Hematopoietic multipotent progenitor cell treated with erythropoietin and hydrocortisone succinate and interleukin-3 and kit ligand, for 8 days (in vitro differentiated cells): Measurements from ENCODE around the gene ELFN2.

Experiments
- DNase-seq: peaks from one replicate; pipeline ENCODE4 v3.0.0-alpha.2; 2015

The ELFN2 gene

DNA sequence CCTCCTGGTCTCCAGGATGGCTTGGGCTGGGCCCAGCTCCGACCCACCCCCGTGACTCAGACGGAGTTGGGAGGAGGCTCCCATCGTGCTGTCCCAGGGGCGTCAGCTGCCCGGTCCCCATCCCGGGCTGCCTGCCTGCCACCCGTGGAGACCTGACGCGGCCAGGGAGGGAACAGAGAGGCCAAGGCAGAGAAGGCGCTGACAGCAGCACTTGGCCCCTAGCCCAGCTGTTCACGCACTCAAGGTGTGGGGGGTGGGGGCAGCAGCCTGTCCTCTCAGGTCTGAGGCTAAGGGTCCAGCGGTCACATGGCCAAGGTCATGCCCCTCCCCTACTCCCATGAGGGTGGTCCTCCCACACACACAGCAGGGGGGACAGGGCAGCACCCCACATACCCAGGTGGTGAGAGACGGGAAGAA lies 48.6 kb downstream of the ELFN2 start:
- no peak for DNase-seq

DNA sequence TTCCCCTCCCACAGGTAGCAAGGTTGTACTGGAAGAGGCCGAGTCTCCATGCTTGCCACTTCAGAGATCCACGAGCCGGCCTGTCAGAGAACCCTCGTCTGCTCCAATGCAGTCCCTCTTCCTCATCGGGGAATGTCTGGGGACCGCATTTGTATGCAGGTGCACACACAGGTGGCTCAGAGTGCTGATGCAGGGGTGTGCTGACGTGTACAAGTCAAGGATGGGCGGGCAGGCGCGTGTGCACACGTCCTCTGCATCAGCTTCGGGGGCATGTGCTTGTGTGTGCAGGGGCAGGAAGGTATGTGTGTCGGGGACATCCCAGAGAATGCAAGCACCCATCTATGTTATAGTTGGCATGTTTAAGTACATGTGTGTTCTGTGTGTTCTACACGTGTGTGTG lies 49.4 kb downstream of the ELFN2 start:
- DNase-seq = no peak

- DNase-seq = no peak
Observed at GRCh38 chr22:37377138-37377537, 50.1 kb downstream of the ELFN2 start.

DNA sequence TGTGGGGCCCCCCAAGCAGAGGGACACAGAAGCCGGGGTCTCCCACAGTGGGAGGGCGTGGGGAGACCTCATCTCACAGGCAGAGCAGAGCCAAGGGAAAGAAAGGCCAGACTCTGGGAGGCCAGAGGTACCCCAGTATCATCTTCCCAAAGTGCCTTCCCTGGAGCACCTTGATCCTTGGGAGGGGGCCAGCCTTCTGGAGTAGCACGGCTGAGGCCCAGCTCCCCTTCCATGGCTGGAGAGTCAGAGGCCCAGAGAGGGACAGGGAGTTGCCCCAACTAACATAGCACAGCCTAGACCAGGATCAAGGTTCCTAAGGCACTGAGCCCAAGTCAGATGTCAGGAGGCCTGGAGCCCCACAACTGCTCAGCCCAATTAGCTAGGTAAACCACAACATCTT lies 50.6 kb downstream of the ELFN2 start:
- DNase-seq = no peak

GRCh38 chr22:37375801-37376200 lies 51.5 kb downstream of the ELFN2 start:
- no peak for DNase-seq

DNA sequence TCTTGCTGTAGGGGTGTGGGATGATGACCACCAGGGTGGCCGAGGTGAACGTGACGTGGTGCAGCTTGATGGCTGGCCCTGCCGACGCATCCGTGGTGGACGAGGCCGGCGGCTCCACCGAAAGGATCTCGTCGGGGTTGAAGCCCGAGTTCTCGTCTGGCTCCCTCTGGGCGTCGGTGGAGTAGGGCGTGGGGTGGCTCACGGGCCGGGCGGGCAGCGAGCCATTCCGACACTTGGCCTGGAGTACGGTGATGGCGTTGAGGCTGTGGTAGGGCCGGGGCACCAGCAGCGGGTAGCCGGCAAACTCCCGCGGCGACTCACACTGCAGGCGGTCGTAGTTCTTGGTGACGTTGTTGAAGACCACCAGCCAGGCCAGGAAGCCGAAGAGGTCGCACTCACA lies 52.7 kb downstream of the ELFN2 start:
- no peak for DNase-seq

GRCh38 chr22:37373451-37373850 lies 53.8 kb downstream of the ELFN2 start:
- no peak for DNase-seq

DNA sequence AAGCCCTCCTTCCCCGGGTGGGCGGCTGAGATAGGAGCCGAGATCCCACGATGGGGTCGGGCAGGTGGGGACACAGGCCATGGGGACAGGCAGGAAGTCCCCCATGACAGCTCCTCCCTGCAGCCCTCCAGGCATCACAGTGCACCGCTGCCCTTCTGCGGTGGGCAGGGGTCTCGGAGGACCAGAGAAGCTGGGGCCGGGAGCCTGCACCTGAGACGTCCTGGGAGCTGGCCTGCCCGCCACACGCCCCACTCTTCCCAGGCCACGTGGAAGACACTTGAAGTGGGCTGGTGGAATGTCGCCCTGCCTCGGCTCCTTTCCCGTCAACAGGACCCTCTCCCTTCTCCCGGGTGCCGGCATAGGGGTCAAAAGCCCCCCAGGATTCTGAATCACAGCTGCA lies 55.4 kb downstream of the ELFN2 start:
- DNase-seq = no peak

GRCh38 chr22:37371491-37371890 lies 55.8 kb downstream of the ELFN2 start:
- no peak for DNase-seq

DNA sequence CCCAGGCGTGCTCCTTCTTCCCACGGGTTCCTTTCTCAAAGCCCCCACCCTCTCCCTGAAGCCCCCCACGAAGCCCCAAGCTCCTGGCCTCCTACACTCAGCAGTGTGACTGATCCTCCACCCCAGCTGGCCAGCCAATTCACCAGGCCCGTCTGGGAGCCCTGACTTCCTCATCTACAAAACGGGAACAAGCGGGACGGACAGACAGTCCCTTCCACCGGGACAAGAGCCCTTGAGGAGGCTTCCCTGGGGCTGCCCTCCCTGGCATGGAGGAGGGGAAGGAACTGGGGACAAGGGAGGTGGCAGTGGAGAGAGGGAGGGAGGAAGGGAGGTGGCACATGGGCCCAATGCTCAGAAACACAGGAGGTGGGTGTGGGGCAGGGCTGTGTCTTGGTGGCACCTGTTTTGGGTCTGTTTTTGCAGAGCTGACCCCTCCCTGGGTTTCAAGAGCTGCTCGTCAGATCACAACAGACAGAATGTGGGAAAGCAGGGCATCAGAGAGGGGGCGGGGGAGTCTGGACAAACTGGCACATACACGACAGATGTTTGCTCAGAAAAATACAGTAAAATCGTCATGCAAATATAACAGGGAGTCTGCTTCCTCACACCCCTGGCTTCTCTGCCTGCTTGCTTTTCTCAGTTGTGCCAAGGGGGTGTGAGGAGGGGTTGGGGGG lies 56.8 kb downstream of the ELFN2 start:
- DNase-seq = no peak

DNA sequence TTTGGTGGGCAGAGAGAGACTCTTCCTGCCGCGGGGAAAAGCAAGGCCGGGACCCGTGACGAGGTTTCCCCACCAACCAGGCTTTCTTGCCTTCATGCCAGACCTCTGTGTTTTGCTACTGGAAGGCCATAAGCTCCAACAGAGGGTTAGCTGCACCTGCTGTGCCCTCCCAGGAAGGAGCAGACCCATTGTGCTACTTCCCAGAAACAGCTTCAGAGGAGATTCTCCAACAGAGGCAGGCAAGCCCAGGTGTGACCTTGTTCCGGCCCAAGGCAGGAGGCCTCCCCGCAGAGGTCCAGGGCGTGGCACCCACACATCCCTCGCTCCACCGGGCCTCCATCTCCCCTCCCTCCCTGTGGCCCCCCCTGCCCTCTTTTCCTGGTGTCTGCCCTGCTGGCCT lies 57.8 kb downstream of the ELFN2 start:
- DNase-seq = no peak

- no peak for DNase-seq
Observed at GRCh38 chr22:37368058-37368457, 59.2 kb downstream of the ELFN2 start.

- no peak for DNase-seq
Observed at GRCh38 chr22:37366601-37367000, 60.7 kb downstream of the ELFN2 start.

DNA sequence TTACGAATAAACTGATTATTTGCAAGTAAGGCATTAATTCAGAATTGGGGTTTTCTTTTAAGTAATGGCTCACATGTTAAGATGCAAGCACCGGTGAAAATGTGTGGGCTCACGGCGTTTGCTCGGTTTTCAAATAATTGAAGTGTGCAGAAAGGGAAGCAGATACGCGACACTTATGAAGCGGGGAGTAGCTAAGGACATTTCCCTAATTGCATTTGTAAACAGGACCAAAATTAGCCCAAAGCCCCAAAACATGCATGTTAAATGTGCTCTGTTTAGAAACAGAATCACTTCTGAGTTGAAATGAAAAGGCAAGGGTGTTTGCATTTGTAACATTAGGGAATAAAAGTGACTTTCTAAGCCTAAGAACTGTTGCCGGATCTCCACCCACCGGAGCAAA lies 61.3 kb downstream of the ELFN2 start:
- DNase-seq = no peak

DNA sequence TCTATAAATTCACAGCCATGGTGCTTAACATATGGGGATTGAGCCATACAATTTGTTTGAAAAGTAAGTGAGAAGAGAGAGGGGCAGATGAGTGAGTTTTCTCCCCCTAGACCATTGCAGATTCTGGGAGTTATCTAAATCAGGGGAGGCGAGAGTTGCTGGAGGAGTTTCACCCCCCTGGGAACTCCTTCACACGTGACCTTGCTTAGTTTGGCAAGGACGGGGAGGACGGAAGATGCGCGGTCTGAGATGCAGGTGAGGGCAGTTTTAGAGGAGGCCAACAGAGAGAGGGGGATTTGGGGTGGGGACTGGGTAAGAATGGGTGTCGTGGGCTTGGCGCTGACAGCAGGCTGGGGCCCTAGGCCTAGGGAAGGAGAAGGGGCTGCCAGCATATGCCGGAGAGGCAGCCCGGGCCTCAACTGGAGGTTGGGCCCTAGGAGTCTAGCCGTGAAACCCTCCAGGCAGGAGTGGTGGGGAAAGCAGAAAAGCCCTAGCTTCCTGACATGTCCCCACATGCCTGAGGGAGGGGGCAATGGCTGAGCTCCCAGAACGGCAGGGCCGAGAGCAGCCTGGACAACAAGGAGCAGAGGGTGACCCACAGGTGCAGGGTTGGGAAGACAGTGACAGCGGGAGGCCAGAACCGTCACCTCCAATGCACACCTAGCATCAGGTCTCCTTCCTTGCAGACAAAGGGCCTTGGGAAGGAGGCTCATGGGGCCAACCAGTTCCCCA lies 63.9 kb downstream of the ELFN2 start:
- no peak for DNase-seq

- DNase-seq = no peak
Observed at GRCh38 chr22:37362621-37363020, 64.7 kb downstream of the ELFN2 start.

- DNase-seq = no peak
Observed at GRCh38 chr22:37358917-37359316, 68.4 kb downstream of the ELFN2 start.

GRCh38 chr22:37358386-37358785 lies 68.9 kb downstream of the ELFN2 start:
- no peak for DNase-seq

DNA sequence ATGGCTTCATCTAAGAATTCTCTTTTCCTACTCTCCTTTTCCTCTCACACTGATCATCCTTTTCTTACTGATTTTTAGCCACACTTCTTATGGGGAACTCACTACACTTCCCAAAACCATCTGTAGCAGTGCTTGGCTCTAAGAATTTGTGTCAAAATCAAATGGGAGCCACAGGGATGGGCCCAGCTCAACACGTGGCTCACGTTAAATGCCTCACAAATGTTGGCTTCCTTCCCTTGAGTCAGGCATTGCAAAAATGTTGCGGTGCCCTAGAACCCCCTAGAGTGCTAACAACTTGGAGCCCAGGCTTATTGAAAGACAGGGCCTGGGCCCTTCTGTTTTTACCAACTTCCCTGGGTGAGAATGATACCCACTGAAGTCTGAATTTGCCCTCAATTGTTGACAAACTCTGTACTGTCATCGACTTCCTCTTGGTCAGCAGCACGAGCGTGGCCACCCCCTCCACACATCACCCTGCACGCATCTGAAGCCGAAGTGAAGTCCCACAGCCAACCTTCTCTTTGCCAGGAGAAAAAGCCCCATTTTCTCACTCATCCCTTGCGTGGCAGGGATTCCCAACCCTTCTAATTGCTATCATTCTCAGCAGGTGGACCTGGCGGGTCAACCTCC lies 69.7 kb downstream of the ELFN2 start:
- no peak for DNase-seq

DNA sequence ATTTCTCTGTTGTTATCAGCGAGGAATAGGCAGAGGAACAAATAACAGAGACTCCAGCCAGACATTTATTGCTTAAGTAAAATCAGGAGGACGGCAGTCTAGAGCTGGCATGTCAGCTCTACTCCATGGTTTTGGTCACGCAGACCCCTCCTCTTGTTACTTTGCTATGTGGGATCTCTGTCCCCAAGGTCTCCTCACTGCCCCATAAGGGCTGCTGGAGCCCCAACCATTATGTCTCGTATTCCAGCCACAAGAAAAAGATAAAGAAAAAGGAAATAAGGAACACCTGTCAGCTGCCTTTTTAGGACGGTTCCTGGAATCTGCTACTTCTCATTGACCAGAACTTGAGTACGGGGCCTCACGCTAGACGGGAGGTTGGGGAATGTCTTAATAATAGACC lies 70.4 kb downstream of the ELFN2 start:
- no peak for DNase-seq

DNA sequence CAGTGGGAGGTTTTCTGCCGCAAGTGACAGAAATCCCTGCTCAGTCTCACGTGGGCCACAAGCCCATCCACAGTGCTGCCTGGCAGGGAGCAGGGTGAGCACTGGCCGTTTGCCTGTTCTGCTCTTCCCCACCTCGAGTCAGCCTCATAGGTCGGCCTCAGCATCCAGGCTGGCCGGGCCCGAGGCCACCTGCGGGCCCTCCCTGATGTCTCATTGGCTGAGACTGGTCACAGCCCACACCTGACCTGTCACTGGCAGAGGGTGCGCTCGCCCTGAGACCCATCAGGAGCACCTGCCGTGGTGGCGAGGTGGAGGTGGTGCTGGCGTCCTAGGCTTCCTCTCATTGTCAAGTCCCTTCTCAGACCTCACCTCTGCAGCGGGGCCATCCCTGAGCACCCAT lies 72.1 kb downstream of the ELFN2 start:
- DNase-seq = no peak

DNA sequence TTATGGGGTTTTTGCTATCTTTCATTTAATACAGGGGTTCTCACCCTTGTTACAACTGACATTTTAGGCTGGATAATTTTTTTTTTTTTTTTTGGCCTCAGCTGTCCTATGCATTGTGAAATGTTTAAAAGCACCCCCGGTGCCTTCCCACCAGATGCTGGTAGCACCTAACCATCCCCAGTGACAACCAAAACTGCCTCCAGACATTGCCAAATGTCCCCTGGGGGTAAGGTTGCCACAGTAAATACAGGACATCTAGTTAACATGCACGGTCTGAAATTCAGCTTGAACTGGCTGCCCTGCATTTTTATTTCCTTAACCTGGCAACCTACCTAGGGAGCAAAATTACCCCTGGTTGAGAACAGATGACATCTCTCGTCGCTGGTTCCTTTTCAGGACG lies 72.6 kb downstream of the ELFN2 start:
- DNase-seq = no peak

DNA sequence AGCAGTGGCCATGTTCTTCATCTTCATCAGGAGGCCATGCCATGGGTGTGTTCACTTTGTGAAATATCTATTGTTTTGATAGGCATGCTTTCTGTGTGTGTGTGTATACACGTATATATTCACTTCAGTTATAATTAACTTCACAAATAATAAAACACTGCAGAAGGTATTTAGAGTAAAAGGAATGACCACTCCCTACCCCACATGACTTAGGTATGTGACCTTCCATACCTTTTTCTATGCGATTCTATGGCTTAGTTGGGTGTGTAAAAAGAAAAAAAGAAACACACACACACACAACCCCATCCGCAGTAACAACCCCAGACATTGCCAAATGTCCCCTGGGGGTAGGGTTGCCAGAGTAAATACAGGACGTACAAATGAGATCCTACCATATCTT lies 73.0 kb downstream of the ELFN2 start:
- DNase-seq = no peak

- no peak for DNase-seq
Observed at GRCh38 chr22:37353839-37354238, 73.4 kb downstream of the ELFN2 start.
